GM12801 (cell line): Measurements from ENCODE around the gene RBFOX2.

Source experiments
- TF ChIP-seq, protein P1 (sequence below): IDR thresholded peaks from one replicate; pipeline ENCODE4 v1.5.1; 2011; ENCODE audit warnings: control low read depth; ENCODE audit not compliant: insufficient read length; ENCODE audit errors: extremely low read depth

The RBFOX2 gene

DNA sequence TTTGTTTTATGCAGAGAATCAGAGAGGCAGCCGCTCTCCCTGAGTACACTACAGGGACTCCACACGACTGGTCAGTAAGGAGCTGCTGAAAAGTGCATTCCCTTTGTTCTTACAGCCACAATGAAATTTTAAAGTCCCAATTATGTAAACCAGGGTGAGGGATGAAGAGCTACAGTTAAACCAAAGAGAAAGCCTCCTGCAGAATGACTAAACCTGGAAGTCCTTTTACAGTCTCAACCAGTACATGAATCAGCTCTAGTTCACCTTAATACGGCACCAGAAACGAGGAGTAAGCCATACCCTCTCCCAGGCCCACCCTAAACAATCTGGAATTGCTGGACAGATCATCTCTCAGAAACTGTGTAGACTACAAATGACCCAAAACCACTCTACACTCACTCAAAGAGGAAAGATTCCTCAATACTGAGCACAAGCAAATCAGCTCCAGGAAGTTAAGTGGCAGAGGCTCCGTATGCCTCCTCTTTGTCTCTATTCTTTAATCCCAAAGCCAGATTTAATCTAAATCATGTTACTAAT is 113.1 kb downstream of the RBFOX2 start:
- TF ChIP-seq, protein P1, sequence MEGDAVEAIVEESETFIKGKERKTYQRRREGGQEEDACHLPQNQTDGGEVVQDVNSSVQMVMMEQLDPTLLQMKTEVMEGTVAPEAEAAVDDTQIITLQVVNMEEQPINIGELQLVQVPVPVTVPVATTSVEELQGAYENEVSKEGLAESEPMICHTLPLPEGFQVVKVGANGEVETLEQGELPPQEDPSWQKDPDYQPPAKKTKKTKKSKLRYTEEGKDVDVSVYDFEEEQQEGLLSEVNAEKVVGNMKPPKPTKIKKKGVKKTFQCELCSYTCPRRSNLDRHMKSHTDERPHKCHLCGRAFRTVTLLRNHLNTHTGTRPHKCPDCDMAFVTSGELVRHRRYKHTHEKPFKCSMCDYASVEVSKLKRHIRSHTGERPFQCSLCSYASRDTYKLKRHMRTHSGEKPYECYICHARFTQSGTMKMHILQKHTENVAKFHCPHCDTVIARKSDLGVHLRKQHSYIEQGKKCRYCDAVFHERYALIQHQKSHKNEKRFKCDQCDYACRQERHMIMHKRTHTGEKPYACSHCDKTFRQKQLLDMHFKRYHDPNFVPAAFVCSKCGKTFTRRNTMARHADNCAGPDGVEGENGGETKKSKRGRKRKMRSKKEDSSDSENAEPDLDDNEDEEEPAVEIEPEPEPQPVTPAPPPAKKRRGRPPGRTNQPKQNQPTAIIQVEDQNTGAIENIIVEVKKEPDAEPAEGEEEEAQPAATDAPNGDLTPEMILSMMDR: no peak

DNA sequence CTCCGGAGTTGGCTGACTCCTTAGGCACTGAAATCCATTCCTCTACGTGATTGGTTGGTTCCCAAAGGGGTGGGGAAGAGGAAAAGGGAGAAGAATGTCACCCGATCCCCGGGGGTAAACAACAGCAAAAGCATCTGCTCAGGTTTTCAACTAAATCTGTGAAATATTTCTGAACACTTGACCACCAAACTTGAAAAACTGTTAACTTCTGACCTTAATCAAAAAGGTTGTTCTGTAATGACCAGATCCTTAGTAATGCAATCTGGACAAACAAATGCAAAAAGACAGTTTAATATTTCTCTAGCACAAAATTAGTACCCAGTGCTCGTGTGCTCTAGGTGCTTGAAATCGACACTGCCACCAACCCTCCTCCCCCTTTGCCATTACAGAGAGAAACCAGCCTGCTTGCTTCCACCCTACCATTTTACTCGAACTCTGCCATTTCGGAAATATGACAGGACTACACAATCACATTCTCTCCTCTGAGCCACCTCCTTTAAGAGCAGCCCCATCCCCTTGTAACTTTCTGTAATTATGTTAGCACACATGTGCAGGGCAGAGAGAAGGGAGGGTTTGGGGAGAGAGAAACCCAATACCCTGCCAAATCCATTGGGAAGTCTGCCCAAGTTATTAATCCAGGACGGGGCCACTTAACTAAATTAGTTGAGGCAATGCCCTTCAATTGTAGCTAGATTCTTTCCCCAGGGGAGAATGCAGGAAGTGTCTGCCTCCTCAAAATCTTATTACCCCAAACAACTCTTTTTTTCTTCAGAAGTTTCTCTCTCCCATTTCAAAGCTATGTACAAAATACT is 113.8 kb downstream of the RBFOX2 start:
- TF ChIP-seq, protein P1: no peak

DNA sequence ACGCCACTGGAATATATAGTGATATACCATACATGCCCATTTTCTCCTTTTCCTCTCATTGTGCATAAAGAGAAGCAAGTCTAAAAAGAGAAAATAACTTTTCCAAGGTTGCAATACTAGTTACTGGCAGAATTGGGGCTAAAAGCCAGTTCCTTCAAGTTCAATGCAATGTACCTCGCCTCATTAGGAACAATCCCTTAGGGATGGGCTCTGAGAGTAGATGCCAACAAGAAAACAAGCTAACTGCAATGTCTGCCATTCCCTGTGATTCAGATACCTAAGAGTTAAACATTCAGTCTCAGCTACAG is 114.3 kb downstream of the RBFOX2 start:
- TF ChIP-seq, protein P1: no peak

DNA sequence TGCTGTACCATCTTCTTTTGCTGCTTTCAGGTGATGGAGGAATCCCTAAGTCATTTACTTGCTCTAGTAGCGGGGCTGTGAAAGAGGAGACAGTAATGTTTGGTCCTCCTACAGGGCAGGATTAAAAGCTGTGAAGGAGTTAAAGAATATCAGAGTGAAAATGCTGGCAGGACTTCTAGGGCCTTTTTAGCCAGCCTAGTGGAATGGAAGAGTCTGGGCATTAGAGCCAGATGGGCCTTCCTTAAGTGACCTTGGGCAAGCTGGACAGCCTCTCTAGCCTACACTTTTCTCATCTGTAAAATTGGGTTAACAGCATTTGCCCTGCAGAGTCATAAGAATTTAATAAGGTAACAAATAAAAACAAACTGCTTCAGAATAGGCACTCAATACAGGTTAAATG is 114.7 kb downstream of the RBFOX2 start:
- TF ChIP-seq, protein P1: no peak

DNA sequence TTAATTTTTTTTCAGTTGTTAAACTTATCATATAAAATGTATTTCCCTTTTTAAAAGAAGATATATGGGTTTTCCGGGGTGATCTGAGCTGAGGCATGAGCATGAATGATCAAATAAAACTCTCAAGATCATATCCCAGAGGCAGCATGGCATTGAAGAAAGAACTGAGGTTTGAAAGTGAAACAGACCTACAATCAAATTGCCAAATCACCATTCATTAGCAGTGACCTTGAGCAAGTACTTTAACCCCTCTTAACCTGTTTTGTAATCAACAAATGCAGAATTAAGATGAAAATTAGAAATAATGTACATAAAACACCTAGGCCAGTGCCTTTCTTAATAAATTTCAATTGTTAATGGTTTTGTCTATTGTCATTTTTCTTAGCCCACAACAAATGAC is 116.0 kb downstream of the RBFOX2 start:
- TF ChIP-seq, protein P1: no peak

DNA sequence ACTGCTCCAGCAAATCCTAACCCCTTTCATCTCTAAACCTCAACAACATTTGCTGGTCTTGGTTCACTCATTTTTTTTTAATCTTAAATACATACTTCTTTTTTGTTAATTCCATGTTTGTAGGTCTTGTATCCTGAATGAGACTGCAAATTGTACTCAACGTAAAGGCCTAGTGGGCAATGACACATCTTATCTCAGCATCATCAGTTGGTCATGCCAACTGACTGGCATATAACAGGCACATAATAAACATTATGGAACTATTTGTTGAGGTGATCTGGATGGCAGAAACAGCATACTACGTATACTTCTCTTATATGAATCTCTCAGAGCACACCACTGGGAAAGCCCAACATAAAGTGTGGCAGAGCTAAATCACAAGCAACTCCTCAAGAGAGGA is 116.7 kb downstream of the RBFOX2 start:
- TF ChIP-seq, protein P1: no peak

DNA sequence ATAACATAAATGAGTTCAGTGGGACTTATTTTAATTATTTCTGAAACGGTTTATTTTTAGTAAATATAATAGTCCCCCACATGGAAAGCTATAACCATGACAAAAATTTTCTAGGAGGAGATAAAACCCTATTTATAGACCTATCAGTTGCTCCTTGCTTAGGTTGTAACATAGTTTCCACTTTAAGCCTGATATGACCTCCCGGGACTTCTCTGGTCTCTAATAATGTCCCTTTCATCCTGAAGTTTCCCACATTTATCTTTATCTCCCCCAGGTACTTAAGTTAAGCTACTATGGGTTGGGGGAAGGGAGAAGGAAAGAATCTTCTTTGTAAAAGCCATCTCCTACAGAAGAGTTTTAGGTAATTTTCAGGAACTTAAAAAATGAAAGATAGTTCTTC is 117.7 kb downstream of the RBFOX2 start:
- TF ChIP-seq, protein P1: no peak
